ENCODE measurements around the gene ITIH1. TPM values are rescaled to one million over a fixed set of nuclear protein-coding genes. Genes with fewer than 3 reads are reported as not detected.

ITIH1 gene
- total RNA-seq, 1 experiment from 2014 or later: not detected

DNA sequence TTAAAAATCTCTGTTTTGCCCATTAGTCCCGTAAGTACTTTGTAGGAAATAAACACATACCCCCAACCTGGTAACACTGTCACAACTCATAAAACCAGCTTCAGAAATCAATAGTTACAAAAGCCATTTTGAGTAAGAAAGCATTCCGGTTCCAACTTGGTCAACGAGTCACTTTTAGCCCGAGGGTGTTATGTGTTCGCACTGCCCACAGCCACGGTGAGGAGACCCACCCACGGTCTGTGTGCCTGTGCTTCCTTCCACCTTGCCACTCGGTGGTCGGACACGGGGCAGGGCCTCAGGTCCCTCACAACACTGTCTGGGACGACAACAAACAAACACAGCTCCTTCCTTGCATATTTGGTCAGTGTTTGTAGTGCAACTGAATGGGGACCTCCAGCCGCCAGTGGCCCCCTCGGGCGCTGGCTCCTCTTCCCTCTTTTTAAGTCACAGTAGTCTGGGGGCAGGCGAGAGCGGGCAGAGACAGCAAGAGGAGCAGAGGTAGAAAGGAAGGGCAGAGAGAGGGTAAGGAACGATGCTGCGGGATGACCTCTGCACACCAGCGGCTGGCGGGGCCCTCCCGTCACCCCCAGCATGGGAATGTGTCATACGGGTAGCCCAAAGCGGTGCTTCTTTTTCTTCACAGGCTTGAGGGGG lies 62.6 kb downstream of the ITIH1 start:
- DNase-seq: no peak
- Histone ChIP-seq H3K36me3 (no peaks in the 10 kb centered on the region), H3K4me3 (no peak overlapping the region), H3K9me3 (no peaks in the 10 kb centered on the region), H3K27me3 (no peaks in the 10 kb centered on the region)

DNA sequence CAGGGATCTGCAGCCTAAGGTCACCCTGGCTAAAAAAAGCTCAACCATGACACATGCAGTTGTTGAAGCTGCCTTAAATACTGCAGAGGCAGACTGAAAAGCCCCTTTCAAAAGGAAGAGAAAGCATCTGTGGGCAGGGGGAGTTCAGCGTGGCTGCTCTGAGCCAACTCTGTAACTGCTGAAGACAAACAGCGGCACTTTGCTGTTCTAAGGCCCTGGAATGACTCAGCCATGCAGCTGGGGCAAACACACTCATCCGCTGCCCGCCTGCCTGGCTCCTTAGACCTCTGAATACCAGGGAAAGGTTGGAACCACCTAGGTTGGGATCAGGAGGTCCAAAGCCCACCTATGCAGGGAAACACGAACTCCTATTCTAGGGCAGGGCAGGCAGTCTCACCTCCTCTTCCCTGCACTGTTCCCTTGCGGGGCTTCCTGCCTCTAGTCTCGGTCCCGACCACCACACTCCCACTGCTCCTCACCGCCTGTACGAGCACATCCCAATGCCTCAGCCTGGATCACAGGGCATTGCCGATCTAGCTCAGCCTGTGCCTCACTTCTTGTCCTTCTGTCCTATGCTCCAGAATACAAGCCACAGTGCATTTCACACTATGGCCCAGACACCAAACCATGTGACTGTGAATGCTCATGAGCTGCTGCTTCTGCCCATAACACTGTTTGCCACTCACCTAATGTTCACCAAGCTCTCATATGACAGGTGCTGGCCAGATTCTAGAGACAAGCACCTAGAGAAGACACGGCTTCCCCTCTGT lies 64.0 kb downstream of the ITIH1 start:
- no peaks in the 10 kb centered on the region for H3K27me3 ChIP-seq
- no peaks in the 10 kb centered on the region for H3K36me3 ChIP-seq
- H3K4me3 ChIP-seq: no peak overlapping the region
- no peaks in the 10 kb centered on the region for H3K9me3 ChIP-seq
- DNase-seq: no peak

Other genes starting within 250 kb of the ITIH1 start
- gene NT5DC2, start 243.7 kb upstream of the ITIH1 start, total RNA-seq (2014; rRNA removed; shearing (Covaris generic); ENCODE audit: low replicate concordance): 7.2 and 21.5 TPM in 2 replicates
- gene UQCC5, start 241.0 kb upstream of the ITIH1 start, total RNA-seq (2014; rRNA removed; shearing (Covaris generic); ENCODE audit: low replicate concordance): 0.20 TPM in 1 of 2 replicates, not detected in the other
- 16.2 and 21.3 TPM in 2 replicates for gene PBRM1, start 91.7 kb upstream of the ITIH1 start, total RNA-seq (2014; rRNA removed; shearing (Covaris generic); ENCODE audit: low replicate concordance)
- gene GNL3, start 91.6 kb upstream of the ITIH1 start, total RNA-seq (2014; rRNA removed; shearing (Covaris generic); ENCODE audit: low replicate concordance): 127 and 226 TPM in 2 replicates
- 43.1 and 56.1 TPM in 2 replicates for gene GLT8D1, start 71.8 kb upstream of the ITIH1 start, total RNA-seq (2014; rRNA removed; shearing (Covaris generic); ENCODE audit: low replicate concordance)
- gene SPCS1, start 71.5 kb upstream of the ITIH1 start, total RNA-seq (2014; rRNA removed; shearing (Covaris generic); ENCODE audit: low replicate concordance): 63.1 and 72.5 TPM in 2 replicates
- 13.5 and 14.6 TPM in 2 replicates for gene NEK4, start 6.7 kb upstream of the ITIH1 start, total RNA-seq (2014; rRNA removed; shearing (Covaris generic); ENCODE audit: low replicate concordance)
- gene ITIH3, start 17.2 kb downstream of the ITIH1 start, total RNA-seq (2014; rRNA removed; shearing (Covaris generic); ENCODE audit: low replicate concordance): not detected in 2 replicates
- not detected in 2 replicates for gene ITIH4, start 53.1 kb downstream of the ITIH1 start, total RNA-seq (2014; rRNA removed; shearing (Covaris generic); ENCODE audit: low replicate concordance)
- gene MUSTN1, start 57.4 kb downstream of the ITIH1 start, total RNA-seq (2014; rRNA removed; shearing (Covaris generic); ENCODE audit: low replicate concordance): not detected in 2 replicates
- 2.1 and 4.2 TPM in 2 replicates for gene STIMATE, start 119.9 kb downstream of the ITIH1 start, total RNA-seq (2014; rRNA removed; shearing (Covaris generic); ENCODE audit: low replicate concordance)

Data from MG63 (cell line).